Activated CD4-positive, alpha-beta memory T cell treated with anti-CD3 and anti-CD28 coated beads for 36 hours (primary cell): Measurements from ENCODE around the gene ANO9. TPM values are rescaled to one million over a fixed set of nuclear protein-coding genes. Genes with fewer than 3 reads are reported as not detected.

Experiments
- CTCF ChIA-PET: fragments of 350-600 bp; sonication (Branson Sonifier 250); formaldehyde crosslinking; loops from one replicate; lab custom pipeline; 2021; ENCODE audit warnings: antibody characterized with exemption, inconsistent platforms; lab: Charles Lee
- POLR2A ChIA-PET: fragments of 350-600 bp; sonication (Branson Sonifier 250); formaldehyde crosslinking; loops from one replicate; lab custom pipeline; 2021; ENCODE audit warnings: antibody characterized with exemption; lab: Charles Lee
- DNase-seq: peaks from one replicate; pipeline ENCODE4 v3.0.0-alpha.2; 2020
- H3K27ac Mint-ChIP-seq: one replicate; pipeline ENCODE4 v1.8.0; 2021; ENCODE audit warnings: mixed read lengths
- H3K27me3 Mint-ChIP-seq: one replicate; pipeline ENCODE4 v1.8.0; 2021; ENCODE audit warnings: mixed read lengths
- H3K36me3 Mint-ChIP-seq: one replicate; pipeline ENCODE4 v1.8.0; 2021; ENCODE audit warnings: mixed read lengths
- H3K4me1 Mint-ChIP-seq: one replicate; pipeline ENCODE4 v1.8.0; 2021; ENCODE audit warnings: low read depth, mixed read lengths
- H3K4me3 Mint-ChIP-seq: one replicate; pipeline ENCODE4 v1.8.0; 2021; ENCODE audit warnings: mild to moderate bottlenecking, mixed read lengths
- H3K9me3 Mint-ChIP-seq: one replicate; pipeline ENCODE4 v1.8.0; 2021; ENCODE audit warnings: mixed read lengths
- intact Hi-C: fragments of 100-400 bp; cut with micrococcal nuclease; formaldehyde crosslinking; loops from one replicate; pipeline ENCODE4 v1.15.1; 2023
- total RNA-seq, 2 experiments: library from RNA; stranded (reverse); gene quantifications; one replicate each; pipeline ENCODE4 v1.2.3, GENCODE V29; 2021

Gene ANO9, protein sequence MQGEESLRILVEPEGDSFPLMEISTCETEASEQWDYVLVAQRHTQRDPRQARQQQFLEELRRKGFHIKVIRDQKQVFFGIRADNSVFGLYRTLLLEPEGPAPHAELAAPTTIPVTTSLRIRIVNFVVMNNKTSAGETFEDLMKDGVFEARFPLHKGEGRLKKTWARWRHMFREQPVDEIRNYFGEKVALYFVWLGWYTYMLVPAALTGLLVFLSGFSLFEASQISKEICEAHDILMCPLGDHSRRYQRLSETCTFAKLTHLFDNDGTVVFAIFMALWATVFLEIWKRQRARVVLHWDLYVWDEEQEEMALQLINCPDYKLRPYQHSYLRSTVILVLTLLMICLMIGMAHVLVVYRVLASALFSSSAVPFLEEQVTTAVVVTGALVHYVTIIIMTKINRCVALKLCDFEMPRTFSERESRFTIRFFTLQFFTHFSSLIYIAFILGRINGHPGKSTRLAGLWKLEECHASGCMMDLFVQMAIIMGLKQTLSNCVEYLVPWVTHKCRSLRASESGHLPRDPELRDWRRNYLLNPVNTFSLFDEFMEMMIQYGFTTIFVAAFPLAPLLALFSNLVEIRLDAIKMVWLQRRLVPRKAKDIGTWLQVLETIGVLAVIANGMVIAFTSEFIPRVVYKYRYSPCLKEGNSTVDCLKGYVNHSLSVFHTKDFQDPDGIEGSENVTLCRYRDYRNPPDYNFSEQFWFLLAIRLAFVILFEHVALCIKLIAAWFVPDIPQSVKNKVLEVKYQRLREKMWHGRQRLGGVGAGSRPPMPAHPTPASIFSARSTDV
- total RNA-seq, result 10 to 100 TPM; 41.7 to 45.6 TPM

DNA sequence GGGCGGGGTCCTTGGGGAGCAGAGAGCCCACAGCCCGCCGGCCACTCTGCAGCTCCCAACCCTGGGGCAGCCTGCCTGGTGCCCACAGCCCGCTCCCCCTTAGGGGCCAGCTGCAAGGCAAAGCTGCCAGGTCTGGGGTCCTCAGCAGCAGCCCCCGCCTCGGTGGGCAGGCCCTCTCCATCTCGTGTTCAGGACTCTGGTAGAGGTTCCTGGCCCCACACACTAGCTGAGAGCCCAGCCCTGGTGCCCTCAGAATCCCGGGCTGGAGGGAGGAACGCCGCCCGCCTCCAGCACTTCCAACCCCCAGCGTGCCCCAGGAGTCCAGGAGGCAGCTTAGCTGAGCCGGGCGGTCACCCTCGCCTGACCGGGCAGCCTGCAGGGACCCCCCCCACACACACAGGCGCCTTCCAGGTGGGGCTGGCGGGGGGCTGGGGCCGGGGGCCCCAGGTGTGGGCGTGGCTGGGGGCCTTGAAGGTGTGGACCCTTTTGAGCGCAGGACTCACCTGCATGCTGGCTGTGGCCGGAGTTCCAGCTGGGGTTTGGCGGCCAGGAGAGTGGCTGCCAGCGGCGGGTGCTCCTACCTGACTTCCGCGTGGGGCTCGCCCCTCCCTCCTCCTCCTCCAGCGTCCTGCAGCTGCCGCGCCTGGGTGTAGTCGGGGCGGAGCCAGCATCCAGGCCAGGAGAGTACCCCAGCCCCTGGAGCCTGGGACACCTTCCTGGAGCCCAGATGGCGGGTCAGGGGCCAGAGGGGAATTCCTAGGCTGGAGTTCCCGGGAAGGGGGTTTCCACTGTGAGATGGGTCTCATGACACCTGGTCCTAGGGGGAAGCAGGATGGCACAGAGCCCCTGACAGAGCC lies at the start of gene ANO9:
ANO9 (minus strand) TSS at position 594 of the 857 bp plus-strand sequence; CDS start at position 509, 85 bp downstream.
- Mint-ChIP-seq H3K27ac (no peak within 1 kb of the TSS), H3K36me3 (no peaks in the 10 kb centered on the region), H3K9me3 (no peaks in the 10 kb centered on the region), H3K4me1 (peaks cover 29% of the 10 kb centered on the region), H3K4me3 (peak within 1 kb of the TSS; percentile 73), H3K27me3 (peaks cover 2% of the 10 kb centered on the region)
- peak; percentile 79 for DNase-seq
- ChIA-PET CTCF (interaction anchor here (0.6 to 1.5 kb wide), 3 partner anchors 77 to 162 kb away, joined by 3 to 5 read pairs (median 3); no protein-coding TSS in a partner anchor), POLR2A (interaction anchor here (0.7 to 1.1 kb wide), 4 partner anchors 14 to 205 kb away, joined by 3 read pairs; partner anchors contain the start of gene PSMD13)
- intact Hi-C loops, result no loop called here

DNA sequence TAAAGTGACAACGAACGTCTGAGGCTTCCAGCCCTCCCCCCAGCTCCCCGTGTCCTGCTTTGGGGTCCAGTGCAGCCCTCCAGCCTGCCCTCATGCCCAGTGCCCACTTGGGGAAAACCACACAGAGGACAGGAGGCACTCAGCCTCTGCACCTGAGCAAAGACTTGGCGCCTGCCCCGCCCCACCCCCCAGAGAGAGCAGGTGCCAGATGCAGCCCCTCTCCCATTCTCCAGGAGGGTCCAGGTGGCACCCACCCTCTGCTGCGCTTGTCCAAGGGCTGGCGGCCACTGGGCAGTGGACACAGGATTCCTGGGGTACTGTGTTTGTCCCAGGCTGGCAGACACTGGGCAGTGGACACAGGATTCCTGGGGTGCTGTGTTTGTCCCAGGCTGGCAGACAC lies 49.5 kb upstream of the ANO9 start:
- no peaks in the 10 kb centered on the region for H3K4me1 Mint-ChIP-seq
- H3K9me3 Mint-ChIP-seq, result no peaks in the 10 kb centered on the region
- ChIA-PET POLR2A (no interaction called here), CTCF (no interaction called here)
- no peaks in the 10 kb centered on the region for H3K27me3 Mint-ChIP-seq
- no peak overlapping the region for H3K4me3 Mint-ChIP-seq
- no peak overlapping the region for H3K27ac Mint-ChIP-seq
- peaks cover 12% of the 10 kb centered on the region for H3K36me3 Mint-ChIP-seq
- DNase-seq, result no peak
- intact Hi-C loops, result no loop called here

DNA sequence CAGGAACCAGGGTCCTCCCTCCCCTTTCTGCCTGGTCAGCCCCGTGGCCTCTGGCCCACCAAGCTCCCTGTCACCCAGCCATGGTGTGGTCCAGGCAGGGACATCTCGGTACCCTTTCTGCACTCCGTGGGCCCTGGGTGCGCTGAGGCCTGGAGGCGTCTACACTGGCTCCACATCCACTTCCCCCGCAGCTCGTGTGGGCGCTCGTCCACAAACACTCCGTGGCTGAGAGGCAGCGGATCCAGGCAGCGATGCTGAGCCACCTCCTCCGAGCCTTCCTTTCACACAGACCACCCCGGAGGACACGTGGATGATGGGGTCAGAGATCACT lies 49.1 kb upstream of the ANO9 start:
- intact Hi-C loops, result no loop called here
- Mint-ChIP-seq H3K9me3 (no peaks in the 10 kb centered on the region), H3K27me3 (no peaks in the 10 kb centered on the region), H3K4me1 (no peaks in the 10 kb centered on the region), H3K4me3 (no peak overlapping the region), H3K27ac (no peak overlapping the region), H3K36me3 (peaks cover 10% of the 10 kb centered on the region)
- ChIA-PET CTCF (no interaction called here), POLR2A (no interaction called here)
- no peak for DNase-seq

DNA sequence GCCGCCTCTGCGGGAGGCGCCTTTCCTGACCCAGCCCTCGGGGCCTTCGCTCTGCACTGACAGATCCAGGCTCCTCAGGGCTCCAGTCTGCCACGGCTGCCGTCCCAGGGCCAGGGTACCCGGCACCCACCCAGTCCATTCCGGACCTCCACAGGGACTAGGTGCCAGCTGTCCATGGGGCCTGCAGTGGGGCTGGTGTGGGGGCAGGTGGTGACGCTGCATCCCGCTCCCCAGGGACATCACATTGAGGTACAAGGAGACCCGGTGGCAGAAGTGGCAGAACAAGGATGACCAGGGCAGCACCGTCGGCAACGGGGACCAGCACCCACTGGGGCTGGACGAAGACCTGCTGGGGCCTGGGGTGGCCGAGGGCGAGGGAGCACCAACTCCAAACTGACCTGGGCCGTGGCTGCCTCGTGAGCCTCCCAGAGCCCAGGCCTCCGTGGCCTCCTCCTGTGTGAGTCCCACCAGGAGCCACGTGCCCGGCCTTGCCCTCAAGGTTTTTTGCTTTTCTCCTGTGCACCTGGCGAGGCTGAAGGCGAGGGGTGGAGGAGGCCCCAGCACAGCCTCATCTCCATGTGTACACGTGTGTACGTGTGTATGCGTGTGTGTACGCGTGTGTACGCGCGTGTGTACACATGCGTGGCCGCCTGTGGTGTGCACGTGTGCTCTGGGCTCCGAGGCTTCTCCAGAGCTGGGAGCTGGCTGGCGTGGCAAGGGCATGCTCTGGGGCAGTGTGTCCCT lies 48.5 kb upstream of the ANO9 start:
- Mint-ChIP-seq H3K27ac (no peak overlapping the region), H3K36me3 (peaks cover 8% of the 10 kb centered on the region), H3K4me3 (no peak overlapping the region), H3K27me3 (no peaks in the 10 kb centered on the region), H3K4me1 (no peaks in the 10 kb centered on the region), H3K9me3 (no peaks in the 10 kb centered on the region)
- CTCF ChIA-PET, result no interaction called here
- no peak for DNase-seq
- POLR2A ChIA-PET, result no interaction called here
- intact Hi-C loops, result no loop called here

DNA sequence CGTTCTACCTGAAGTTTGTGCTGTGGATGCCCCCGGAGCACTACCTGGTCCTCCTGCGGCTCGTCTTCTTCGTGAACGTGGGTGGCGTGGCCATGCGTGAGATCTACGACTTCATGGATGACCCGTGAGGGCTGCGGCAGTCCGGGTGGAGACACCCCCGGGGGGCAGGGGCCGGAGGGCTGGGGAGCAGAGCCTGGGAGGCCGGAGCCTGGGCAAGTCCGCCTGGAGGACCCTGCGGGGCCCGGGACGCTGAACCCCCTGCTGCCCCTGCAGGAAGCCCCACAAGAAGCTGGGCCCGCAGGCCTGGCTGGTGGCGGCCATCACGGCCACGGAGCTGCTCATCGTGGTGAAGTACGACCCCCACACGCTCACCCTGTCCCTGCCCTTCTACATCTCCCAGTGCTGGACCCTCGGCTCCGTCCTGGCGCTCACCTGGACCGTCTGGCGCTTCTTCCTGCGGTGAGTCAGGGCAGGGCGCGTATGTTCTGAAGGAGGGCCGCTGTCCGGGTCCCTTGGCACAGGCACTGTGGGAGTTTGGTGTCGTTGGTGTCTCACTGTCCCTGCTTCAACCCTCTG lies 47.9 kb upstream of the ANO9 start:
- H3K27me3 Mint-ChIP-seq, result no peaks in the 10 kb centered on the region
- intact Hi-C loops, result no loop called here
- no peaks in the 10 kb centered on the region for H3K4me1 Mint-ChIP-seq
- ChIA-PET POLR2A (no interaction called here), CTCF (no interaction called here)
- no peak for DNase-seq
- no peak overlapping the region for H3K4me3 Mint-ChIP-seq
- peaks cover 4% of the 10 kb centered on the region for H3K36me3 Mint-ChIP-seq
- no peaks in the 10 kb centered on the region for H3K9me3 Mint-ChIP-seq
- no peak overlapping the region for H3K27ac Mint-ChIP-seq

DNA sequence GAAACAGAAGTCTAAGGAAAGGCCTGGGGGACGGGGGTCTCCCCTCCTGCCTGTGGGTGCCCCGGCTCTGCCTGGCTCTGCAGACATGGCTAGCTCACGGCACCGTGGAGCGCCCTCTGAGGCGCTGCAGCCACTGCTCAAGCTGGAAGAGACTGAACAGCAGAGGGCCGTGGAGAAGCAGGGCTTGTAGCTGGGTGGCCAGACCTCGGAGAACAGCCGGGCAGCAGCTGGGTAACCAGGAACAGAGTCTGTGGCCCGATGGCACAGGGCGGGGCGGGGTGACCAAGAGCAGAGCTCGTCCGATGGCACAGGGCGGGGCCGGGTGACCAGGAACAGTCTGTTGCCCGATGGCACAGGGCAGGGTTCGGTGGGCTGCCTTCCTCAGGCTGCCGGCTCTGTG lies 47.2 kb upstream of the ANO9 start:
- Mint-ChIP-seq H3K4me3 (no peak overlapping the region), H3K4me1 (no peaks in the 10 kb centered on the region), H3K27ac (no peak overlapping the region), H3K36me3 (peaks cover 2% of the 10 kb centered on the region), H3K9me3 (no peaks in the 10 kb centered on the region), H3K27me3 (no peaks in the 10 kb centered on the region)
- ChIA-PET CTCF (no interaction called here), POLR2A (no interaction called here)
- no peak for DNase-seq
- intact Hi-C loops, result no loop called here

DNA sequence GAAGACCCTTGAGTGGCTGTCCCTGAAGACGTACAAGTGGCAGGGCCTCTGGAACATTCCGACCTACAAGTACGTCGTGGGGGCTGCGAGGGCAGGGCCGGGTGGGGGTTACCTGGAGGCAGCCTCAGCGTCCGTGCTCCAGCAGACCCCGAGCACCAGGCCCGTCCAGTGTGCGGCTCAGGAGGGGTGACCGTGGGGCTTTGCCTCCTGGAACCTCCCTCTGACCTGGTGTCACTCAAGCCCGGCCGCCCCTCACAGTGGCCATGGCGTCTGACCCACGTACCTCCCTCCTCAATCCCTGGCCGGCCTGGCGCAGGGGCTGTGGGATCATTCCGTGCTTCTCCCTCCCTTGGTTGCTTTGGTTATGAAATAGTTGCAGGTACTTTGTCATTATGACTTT lies 46.8 kb upstream of the ANO9 start:
- Mint-ChIP-seq H3K27ac (no peak overlapping the region), H3K27me3 (no peaks in the 10 kb centered on the region), H3K4me1 (no peaks in the 10 kb centered on the region), H3K36me3 (peaks cover 2% of the 10 kb centered on the region), H3K9me3 (no peaks in the 10 kb centered on the region), H3K4me3 (no peak overlapping the region)
- intact Hi-C loops, result no loop called here
- ChIA-PET POLR2A (no interaction called here), CTCF (no interaction called here)
- DNase-seq, result no peak

DNA sequence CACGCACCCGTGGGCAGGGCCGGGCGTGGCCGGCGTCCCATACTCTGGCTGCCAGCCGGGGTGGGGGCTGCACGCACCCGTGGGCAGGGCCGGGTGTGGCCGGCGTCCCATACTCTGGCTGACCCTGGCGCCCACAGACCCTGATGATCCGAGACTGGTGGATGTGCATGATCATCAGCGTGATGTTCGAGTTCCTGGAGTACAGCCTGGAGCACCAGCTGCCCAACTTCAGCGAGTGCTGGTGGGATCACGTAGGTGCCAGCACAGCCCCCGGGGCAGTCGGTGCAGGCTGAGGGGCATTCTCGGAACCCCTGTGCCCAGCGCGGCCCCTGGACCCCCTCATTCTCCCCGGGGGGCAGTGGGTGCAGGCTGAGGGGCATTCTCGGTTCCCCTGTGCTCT lies 46.3 kb upstream of the ANO9 start:
- H3K27me3 Mint-ChIP-seq, result no peaks in the 10 kb centered on the region
- no peak for DNase-seq
- CTCF ChIA-PET, result no interaction called here

DNA sequence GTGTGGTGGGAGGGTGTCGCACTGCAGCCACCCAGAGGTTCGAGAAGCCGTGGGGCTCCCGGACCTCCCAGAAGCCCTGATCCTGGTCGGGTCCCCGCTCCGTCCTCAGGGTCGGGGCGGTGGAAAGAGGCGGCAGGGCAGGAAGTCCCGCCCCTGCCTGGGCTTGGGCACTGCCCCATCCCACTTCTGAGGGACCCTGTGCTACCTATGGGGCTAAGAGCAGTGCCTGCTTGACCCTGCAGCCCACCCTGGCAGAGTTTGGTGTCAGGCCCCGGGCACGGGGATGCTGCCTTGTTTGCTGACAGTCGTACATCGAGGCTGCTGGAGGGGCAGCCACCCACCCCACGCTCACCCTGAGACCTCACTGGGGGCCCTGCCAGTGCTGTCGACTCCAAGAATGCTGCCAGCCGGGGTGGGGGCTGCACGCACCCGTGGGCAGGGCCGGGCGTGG lies 45.8 kb upstream of the ANO9 start:
- Mint-ChIP-seq H3K27ac (no peak overlapping the region), H3K9me3 (no peaks in the 10 kb centered on the region), H3K4me3 (no peak overlapping the region), H3K4me1 (no peaks in the 10 kb centered on the region), H3K36me3 (peaks cover 2% of the 10 kb centered on the region), H3K27me3 (no peaks in the 10 kb centered on the region)
- ChIA-PET CTCF (no interaction called here), POLR2A (no interaction called here)
- intact Hi-C loops, result no loop called here
- DNase-seq, result no peak

More for the DNA sequence above, 46.3 kb upstream of the ANO9 start:
- H3K4me1 Mint-ChIP-seq, result no peaks in the 10 kb centered on the region
- no peaks in the 10 kb centered on the region for H3K9me3 Mint-ChIP-seq
- H3K36me3 Mint-ChIP-seq, result peaks cover 2% of the 10 kb centered on the region
- H3K27ac Mint-ChIP-seq, result no peak overlapping the region
- POLR2A ChIA-PET, result no interaction called here
- intact Hi-C loops, result no loop called here
- H3K4me3 Mint-ChIP-seq, result no peak overlapping the region

DNA sequence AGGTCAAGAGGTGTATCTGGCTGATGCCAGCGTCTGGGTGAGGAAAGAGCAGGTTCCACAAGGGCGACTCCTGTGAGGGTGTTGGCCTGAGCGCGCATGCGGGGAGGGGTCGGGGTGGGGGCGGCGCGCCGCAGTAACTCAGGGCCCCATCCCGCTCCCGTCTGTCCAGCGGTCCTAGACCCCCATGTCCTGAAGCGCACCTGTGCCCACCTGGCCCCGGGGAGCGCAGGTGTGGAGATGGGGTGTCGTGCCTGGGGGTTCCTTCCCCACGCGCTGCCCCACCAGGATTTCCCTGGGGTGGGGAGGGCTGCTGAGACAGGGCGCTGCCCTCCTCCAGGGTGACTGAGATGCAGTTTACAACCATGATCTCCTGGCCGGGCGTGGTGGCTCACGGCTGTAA lies 44.4 kb upstream of the ANO9 start:
- ChIA-PET CTCF (no interaction called here), POLR2A (no interaction called here)
- no peak overlapping the region for H3K4me3 Mint-ChIP-seq
- intact Hi-C loops, result no loop called here
- H3K27ac Mint-ChIP-seq, result no peak overlapping the region
- no peaks in the 10 kb centered on the region for H3K9me3 Mint-ChIP-seq
- H3K36me3 Mint-ChIP-seq, result no peaks in the 10 kb centered on the region
- DNase-seq, result no peak
- H3K4me1 Mint-ChIP-seq, result no peaks in the 10 kb centered on the region
- H3K27me3 Mint-ChIP-seq, result no peaks in the 10 kb centered on the region

DNA sequence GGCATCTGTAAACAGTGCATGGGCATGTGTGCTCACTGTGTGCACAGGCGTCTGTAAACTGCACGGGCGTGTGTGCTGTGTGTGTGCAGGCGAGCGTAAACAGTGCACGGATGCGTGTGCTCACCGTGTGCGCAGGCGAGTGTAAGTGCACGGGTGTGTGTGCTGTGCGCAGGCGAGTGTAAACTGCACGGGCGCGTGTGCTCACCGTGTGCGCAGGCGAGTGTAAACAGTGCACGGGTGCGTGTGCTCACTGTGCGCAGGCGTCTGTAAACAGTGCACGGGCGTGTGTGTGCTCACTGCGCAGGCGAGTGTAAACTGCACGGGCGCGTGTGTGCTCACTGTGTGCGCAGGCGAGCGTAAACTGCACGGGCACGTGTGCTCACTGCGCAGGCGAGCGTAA lies 42.8 kb upstream of the ANO9 start:
- H3K4me3 Mint-ChIP-seq, result no peak overlapping the region
- H3K27ac Mint-ChIP-seq, result no peak overlapping the region
- DNase-seq, result no peak
- no peaks in the 10 kb centered on the region for H3K9me3 Mint-ChIP-seq
- peaks cover 2% of the 10 kb centered on the region for H3K36me3 Mint-ChIP-seq
- no peaks in the 10 kb centered on the region for H3K4me1 Mint-ChIP-seq
- intact Hi-C loops, result no loop called here
- ChIA-PET CTCF (no interaction called here), POLR2A (no interaction called here)
- H3K27me3 Mint-ChIP-seq, result no peaks in the 10 kb centered on the region
